Naive B cell (primary cell): Measurements from ENCODE around the gene GABARAP. TPM values are rescaled to one million over a fixed set of nuclear protein-coding genes. Genes with fewer than 3 reads are reported as not detected.

ENCODE experiments used
- ATAC-seq, 2 donors: fragments of 150-1000 bp; cut with Tn5 transposase; 2 replicates each; pipeline ENCODE4 v1.10.0; 2021; ENCODE audit warnings: low read depth in 2 of 2, mild to moderate bottlenecking in 2 of 2, moderate library complexity in 2 of 2
- DNase-seq: peaks from one replicate; pipeline ENCODE4 v3.0.0; 2022
- H3K27ac Mint-ChIP-seq, 6 donors: one replicate each; pipeline ENCODE4 v1.8.0; 2020 to 2022; ENCODE audit warnings: mild to moderate bottlenecking in 6 of 6, mixed read lengths in 6 of 6, moderate library complexity in 5 of 6, inconsistent platforms in 2 of 6
- H3K27me3 Mint-ChIP-seq, 3 donors: one replicate each; pipeline ENCODE4 v1.8.0; 2021 to 2022; ENCODE audit warnings: mixed read lengths in 3 of 3, mild to moderate bottlenecking in 1 of 3
- H3K36me3 Mint-ChIP-seq, 2 donors: one replicate each; pipeline ENCODE4 v1.8.0; 2020 to 2022; ENCODE audit warnings: mixed read lengths in 2 of 2, inconsistent platforms in 1 of 2, mild to moderate bottlenecking in 1 of 2
- H3K4me1 Mint-ChIP-seq, 3 donors: one replicate each; pipeline ENCODE4 v1.8.0; 2020 to 2022; ENCODE audit warnings: mixed read lengths in 3 of 3, inconsistent platforms in 1 of 3, mild to moderate bottlenecking in 1 of 3, moderate library complexity in 1 of 3
- H3K4me3 Mint-ChIP-seq, 8 donors: one replicate each; pipeline ENCODE4 v1.8.0; 2020 to 2022; ENCODE audit warnings: mild to moderate bottlenecking in 8 of 8, mixed read lengths in 8 of 8, moderate library complexity in 8 of 8, inconsistent platforms in 2 of 8
- H3K9me3 Mint-ChIP-seq, 7 donors: one replicate each; pipeline ENCODE4 v1.8.0; 2020 to 2022; ENCODE audit warnings: mixed read lengths in 7 of 7, mild to moderate bottlenecking in 5 of 7, inconsistent platforms in 2 of 7, moderate library complexity in 1 of 7
- polyA plus RNA-seq, 6 donors: library from polyadenylated mRNA; unstranded; fragments of 300-500 nt; fragmentation: Illumina TruSeq; gene quantifications; one replicate each; pipeline ENCODE4 v1.2.3, GENCODE V29; 2021; ENCODE audit warnings: low read depth in 6 of 6

GABARAP gene
- polyA plus RNA-seq, 6 donors from 2014 or later: 833 to 1,381 (median 1,181) TPM

- DNase-seq (peak; percentile 93), ATAC-seq (peak; percentile 37 to 49)
- peak overlapping the region; percentile 87 to 100 (median 98) for H3K4me3 Mint-ChIP-seq
- peak overlapping the region; percentile 98 to 100 (median 100) for H3K27ac Mint-ChIP-seq
- H3K27me3 Mint-ChIP-seq: no peaks in the 10 kb centered on the region
- peaks cover 15 to 36% of the 10 kb centered on the region in 2 donors for H3K36me3 Mint-ChIP-seq
- peaks cover 43 to 52% (median 51%) of the 10 kb centered on the region in 3 donors for H3K4me1 Mint-ChIP-seq
- peaks cover 0 to 4% (median 0%) of the 10 kb centered on the region in 7 donors for H3K9me3 Mint-ChIP-seq
These were observed 636 bp upstream of the GABARAP start for GRCh38 chr17:7242717-7243452.

GRCh38 chr17:7241090-7241733 lies 1.0 kb downstream of the GABARAP start:
- Mint-ChIP-seq H3K4me1 (peaks cover 47 to 58% (median 55%) of the 10 kb centered on the region in 3 donors), H3K9me3 (peaks cover 0 to 4% (median 0%) of the 10 kb centered on the region in 7 donors), H3K36me3 (peaks cover 9 to 36% of the 10 kb centered on the region in 2 donors), H3K4me3 (peak overlapping the region; percentile 87 to 100 (median 98)), H3K27me3 (no peaks in the 10 kb centered on the region), H3K27ac (peak overlapping the region in 5 of 6 donors; percentile 98 to 100 (median 100))
- DNase-seq (no peak), ATAC-seq (no peak)

- Mint-ChIP-seq H3K4me1 (peaks cover 51 to 62% (median 57%) of the 10 kb centered on the region in 3 donors), H3K27me3 (no peaks in the 10 kb centered on the region), H3K4me3 (peak overlapping the region; percentile 87 to 100 (median 98)), H3K36me3 (peaks cover 4 to 32% of the 10 kb centered on the region in 2 donors), H3K27ac (peak overlapping the region; percentile 80 to 100 (median 98)), H3K9me3 (peaks cover 0 to 4% (median 0%) of the 10 kb centered on the region in 7 donors)
- DNase-seq: peak; percentile 62
- ATAC-seq: peak; percentile 7 to 9
These were observed 1.9 kb downstream of the GABARAP start for GRCh38 chr17:7240375-7240774.

- Mint-ChIP-seq H3K27me3 (no peaks in the 10 kb centered on the region), H3K4me1 (peaks cover 61 to 73% (median 65%) of the 10 kb centered on the region in 3 donors), H3K36me3 (peaks cover 4 to 32% of the 10 kb centered on the region in 2 donors), H3K4me3 (peak within 1 kb of the TSS; percentile 87 to 100 (median 98)), H3K27ac (peak within 1 kb of the TSS; percentile 91 to 100 (median 98)), H3K9me3 (peaks cover 0 to 4% (median 0%) of the 10 kb centered on the region in 7 donors)
- ATAC-seq (peak; percentile 59 to 61), DNase-seq (peak; percentile 93)
These were observed 2.9 kb downstream of the GABARAP start, which contains the start of gene PHF23 for GRCh38 chr17:7239091-7240027. PHF23 (minus strand) TSS chr17:7239457; CDS start chr17:7239279, 178 bp downstream.

- ATAC-seq (no peak), DNase-seq (no peak)
- Mint-ChIP-seq H3K27me3 (no peaks in the 10 kb centered on the region), H3K9me3 (peaks cover 0 to 4% (median 0%) of the 10 kb centered on the region in 7 donors), H3K4me3 (peak overlapping the region; percentile 87 to 100 (median 98)), H3K4me1 (peaks cover 66 to 78% (median 70%) of the 10 kb centered on the region in 3 donors), H3K27ac (peak overlapping the region; percentile 91 to 100 (median 96)), H3K36me3 (peaks cover 4 to 32% of the 10 kb centered on the region in 2 donors)
These were observed 3.7 kb downstream of the GABARAP start for GRCh38 chr17:7238420-7239090.

GRCh38 chr17:7237761-7238419 lies 4.4 kb downstream of the GABARAP start:
- Mint-ChIP-seq H3K27ac (peak overlapping the region; percentile 87 to 100 (median 94)), H3K4me3 (peak overlapping the region; percentile 87 to 100 (median 98)), H3K36me3 (peaks cover 4 to 32% of the 10 kb centered on the region in 2 donors), H3K4me1 (peaks cover 68 to 79% (median 71%) of the 10 kb centered on the region in 3 donors), H3K9me3 (peaks cover 0 to 4% (median 0%) of the 10 kb centered on the region in 7 donors), H3K27me3 (no peaks in the 10 kb centered on the region)
- ATAC-seq: peak; percentile 27 to 32
- DNase-seq: peak; percentile 72

- peaks cover 69 to 78% (median 73%) of the 10 kb centered on the region in 3 donors for H3K4me1 Mint-ChIP-seq
- H3K4me3 Mint-ChIP-seq: peak overlapping the region; percentile 87 to 100 (median 98)
- H3K36me3 Mint-ChIP-seq: peaks cover 4 to 30% of the 10 kb centered on the region in 2 donors
- no peaks in the 10 kb centered on the region for H3K9me3 Mint-ChIP-seq
- DNase-seq (no peak), ATAC-seq (no peak)
- H3K27ac Mint-ChIP-seq: peak overlapping the region; percentile 0 to 100 (median 93)
- H3K27me3 Mint-ChIP-seq: no peaks in the 10 kb centered on the region
These were observed 4.9 kb downstream of the GABARAP start for GRCh38 chr17:7237266-7237760.

GRCh38 chr17:7236808-7237207 lies 5.4 kb downstream of the GABARAP start:
- Mint-ChIP-seq H3K4me1 (peaks cover 70 to 79% (median 73%) of the 10 kb centered on the region in 3 donors), H3K4me3 (peak overlapping the region; percentile 77 to 100 (median 97)), H3K36me3 (peaks cover under 1 to 25% of the 10 kb centered on the region in 2 donors), H3K27me3 (no peaks in the 10 kb centered on the region), H3K27ac (peak overlapping the region in 4 of 6 donors; percentile 0 to 100 (median 95)), H3K9me3 (no peaks in the 10 kb centered on the region)
- ATAC-seq (no peak), DNase-seq (no peak)

- H3K9me3 Mint-ChIP-seq: no peaks in the 10 kb centered on the region
- H3K4me3 Mint-ChIP-seq: peak overlapping the region; percentile 30 to 100 (median 96)
- H3K36me3 Mint-ChIP-seq: peaks cover 0 to 16% of the 10 kb centered on the region in 2 donors
- H3K27ac Mint-ChIP-seq: peak overlapping the region in 4 of 6 donors; percentile 84 to 100 (median 92)
- H3K4me1 Mint-ChIP-seq: peaks cover 63 to 72% (median 66%) of the 10 kb centered on the region in 3 donors
- ATAC-seq: no peak
- H3K27me3 Mint-ChIP-seq: no peaks in the 10 kb centered on the region
- no peak for DNase-seq
These were observed 6.3 kb downstream of the GABARAP start for GRCh38 chr17:7235693-7236665.

GRCh38 chr17:7234083-7234951 lies 7.9 kb downstream of the GABARAP start, which contains the start of gene DVL2:
DVL2 (minus strand) TSS chr17:7234517; CDS start chr17:7234262, 255 bp downstream.
- DNase-seq: peak; percentile 95
- peak within 1 kb of the TSS; percentile 61 to 97 (median 94) for H3K27ac Mint-ChIP-seq
- peaks cover 0 to 8% of the 10 kb centered on the region in 2 donors for H3K36me3 Mint-ChIP-seq
- no peaks in the 10 kb centered on the region for H3K27me3 Mint-ChIP-seq
- H3K4me3 Mint-ChIP-seq: peak within 1 kb of the TSS; percentile 84 to 97 (median 92)
- peaks cover 52 to 56% (median 52%) of the 10 kb centered on the region in 3 donors for H3K4me1 Mint-ChIP-seq
- peak; percentile 60 to 65 for ATAC-seq
- no peaks in the 10 kb centered on the region for H3K9me3 Mint-ChIP-seq
